Measurements from ENCODE around the gene AMFR. TPM values are rescaled to one million over a fixed set of nuclear protein-coding genes. Genes with fewer than 3 reads are reported as not detected.

Gene AMFR
- total and polyA plus RNA-seq, 10 donors, result 48.1 to 249 (median 99.3) TPM

- intact Hi-C loops (cut with DNase I; ENCODE audit: low total_unique reads), result no loop called here
- Histone ChIP-seq H3K27ac (no peak overlapping the region), H3K4me1 (no peaks in the 10 kb centered on the region), H3K36me3 (no peaks in the 10 kb centered on the region), H3K27me3 (replicated peaks in 1 of 7) (no peaks in the 10 kb centered on the region), H3K4me3 (no peak overlapping the region), H3K9me3 (no peaks in the 10 kb centered on the region)
- WGBS, 5 donors, result 88 to 94% (median 90%) methylated on average over 17 to 22 of the region's 22 CpGs
- no peak for DNase-seq
- TF ChIP-seq CTCF (IDR thresholded peaks at IDR 0.05 in 8 of 11, conservative IDR thresholded peaks at IDR 0.05 in 3 of 11), result no peak
- TF ChIP-seq POLR2A (IDR thresholded peaks at IDR 0.05), result no peak
- TF ChIP-seq POLR2AphosphoS5 (IDR thresholded peaks at IDR 0.05), result no peak
Observed at GRCh38 chr16:56328276-56329022, 96.9 kb downstream of the AMFR start.

GRCh38 chr16:56327929-56328258, 97.5 kb downstream of the AMFR start:
- no peaks in the 10 kb centered on the region for H3K4me1 ChIP-seq
- H3K4me3 ChIP-seq, result no peak overlapping the region
- intact Hi-C loops (cut with DNase I; ENCODE audit: low total_unique reads), result no loop called here
- no peak overlapping the region for H3K27ac ChIP-seq
- TF ChIP-seq POLR2AphosphoS5 (IDR thresholded peaks at IDR 0.05), result no peak
- TF ChIP-seq POLR2A (IDR thresholded peaks at IDR 0.05), result no peak
- no peak for TF ChIP-seq CTCF (IDR thresholded peaks at IDR 0.05 in 8 of 11, conservative IDR thresholded peaks at IDR 0.05 in 3 of 11)
- no peaks in the 10 kb centered on the region for H3K36me3 ChIP-seq
- H3K27me3 ChIP-seq (replicated peaks in 1 of 7), result no peaks in the 10 kb centered on the region
- H3K9me3 ChIP-seq, result no peaks in the 10 kb centered on the region
- DNase-seq, result no peak
- 85 to 97% (median 90%) methylated on average over 6 of the region's 6 CpGs for WGBS, 5 donors

- Histone ChIP-seq H3K36me3 (no peaks in the 10 kb centered on the region), H3K4me3 (no peak overlapping the region), H3K4me1 (no peaks in the 10 kb centered on the region), H3K27me3 (replicated peaks in 1 of 7) (no peaks in the 10 kb centered on the region), H3K9me3 (no peaks in the 10 kb centered on the region), H3K27ac (no peak overlapping the region)
- DNase-seq, result no peak
- intact Hi-C loops (cut with DNase I; ENCODE audit: low total_unique reads), result no loop called here
- TF ChIP-seq POLR2AphosphoS5 (IDR thresholded peaks at IDR 0.05), result no peak
- TF ChIP-seq CTCF (IDR thresholded peaks at IDR 0.05 in 8 of 11, conservative IDR thresholded peaks at IDR 0.05 in 3 of 11), result no peak
- TF ChIP-seq POLR2A (IDR thresholded peaks at IDR 0.05), result no peak
- 84 to 90% (median 88%) methylated on average over 13 to 18 of the region's 18 CpGs for whole genome bisulfite sequencing, 5 donors
Observed at GRCh38 chr16:56327071-56327928, 98.0 kb downstream of the AMFR start.

GRCh38 chr16:56325956-56326355, 99.4 kb downstream of the AMFR start:
- no peak for DNase-seq
- no peak overlapping the region for H3K27ac ChIP-seq
- H3K27me3 ChIP-seq (replicated peaks in 1 of 7), result no peaks in the 10 kb centered on the region
- no peaks in the 10 kb centered on the region for H3K36me3 ChIP-seq
- no peaks in the 10 kb centered on the region for H3K9me3 ChIP-seq
- intact Hi-C loops (cut with DNase I; ENCODE audit: low total_unique reads), result no loop called here
- no peak overlapping the region for H3K4me3 ChIP-seq
- WGBS, 5 donors, result 85 to 91% (median 91%) methylated on average over 6 of the region's 6 CpGs
- H3K4me1 ChIP-seq, result no peaks in the 10 kb centered on the region
- TF ChIP-seq POLR2AphosphoS5 (IDR thresholded peaks at IDR 0.05) (no peak), CTCF (IDR thresholded peaks at IDR 0.05 in 8 of 11, conservative IDR thresholded peaks at IDR 0.05 in 3 of 11) (no peak), POLR2A (IDR thresholded peaks at IDR 0.05) (no peak)

All from spleen (tissue), 11 donors.